CD4-positive, CD25-positive, alpha-beta regulatory T cell (primary cell): Measurements from ENCODE around the gene IQCF2. TPM values are rescaled to one million over a fixed set of nuclear protein-coding genes. Genes with fewer than 3 reads are reported as not detected.

ENCODE experiments used
- ATAC-seq, 2 donors: fragments of 150-1000 bp; cut with Tn5 transposase; one replicate each; pipeline ENCODE4 v1.10.0; 2021; ENCODE audit warnings: low read depth in 2 of 2, moderate number of reproducible peaks in 2 of 2, moderate library complexity in 1 of 2
- DNase-seq, 3 donors: peaks; one replicate each; pipeline versions ENCODE4 v3.0.0 to v3.0.0-alpha.2; 2012 to 2022; ENCODE audit warnings: mixed read lengths in 1 of 3
- H3K27ac ChIP-seq: one replicate; pipeline ENCODE4 v1.7.0; 2013; ENCODE audit warnings: mild to moderate bottlenecking, low read length; ENCODE audit not compliant: insufficient read depth, poor library complexity, severe bottlenecking
- H3K27me3 ChIP-seq: one replicate; pipeline ENCODE4 v1.7.0; 2013; ENCODE audit warnings: low read length; ENCODE audit not compliant: control insufficient read depth, insufficient read depth
- H3K36me3 ChIP-seq: one replicate; pipeline ENCODE4 v1.7.0; 2013; ENCODE audit warnings: mild to moderate bottlenecking, low read length, moderate library complexity; ENCODE audit not compliant: control insufficient read depth, insufficient read depth
- H3K4me1 ChIP-seq: 2 replicates; pipeline ENCODE4 v1.7.0; 2013; ENCODE audit warnings: mild to moderate bottlenecking, low read length; ENCODE audit not compliant: insufficient read depth, control insufficient read depth, poor library complexity, severe bottlenecking
- H3K4me3 ChIP-seq: one replicate; pipeline ENCODE4 v1.7.0; 2013; ENCODE audit warnings: low read depth, mild to moderate bottlenecking, low read length, moderate library complexity
- H3K9me3 ChIP-seq, 2 experiments: 1 replicate in 1 of 2; 2 replicates in 1 of 2; pipeline ENCODE4 v1.7.0; 2013; ENCODE audit warnings: low read length in 2 of 2, mild to moderate bottlenecking in 1 of 2, moderate library complexity in 1 of 2; ENCODE audit not compliant: control insufficient read depth in 2 of 2
- H3K27ac Mint-ChIP-seq, 3 donors: one replicate each; pipeline ENCODE4 v1.8.0; 2020 to 2022; ENCODE audit warnings: mild to moderate bottlenecking in 3 of 3, mixed read lengths in 3 of 3, moderate library complexity in 2 of 3
- H3K27me3 Mint-ChIP-seq: one replicate; pipeline ENCODE4 v1.8.0; 2022; ENCODE audit warnings: mild to moderate bottlenecking, mixed read lengths
- H3K36me3 Mint-ChIP-seq: one replicate; pipeline ENCODE4 v1.8.0; 2020; ENCODE audit warnings: mixed read lengths
- H3K4me1 Mint-ChIP-seq, 4 donors: one replicate each; pipeline ENCODE4 v1.8.0; 2020 to 2022; ENCODE audit warnings: mixed read lengths in 4 of 4, mild to moderate bottlenecking in 1 of 4
- H3K4me3 Mint-ChIP-seq, 4 donors: one replicate each; pipeline ENCODE4 v1.8.0; 2020 to 2022; ENCODE audit warnings: mild to moderate bottlenecking in 4 of 4, mixed read lengths in 4 of 4, moderate library complexity in 3 of 4
- H3K9me3 Mint-ChIP-seq, 7 donors: one replicate each; pipeline ENCODE4 v1.8.0; 2020 to 2022; ENCODE audit warnings: mixed read lengths in 7 of 7, mild to moderate bottlenecking in 3 of 7, moderate library complexity in 2 of 7
- polyA plus RNA-seq, 4 donors: library from polyadenylated mRNA; unstranded; fragments of 300-500 nt; fragmentation: Illumina TruSeq; gene quantifications; one replicate each; pipeline ENCODE4 v1.2.3, GENCODE V29; 2021
- total RNA-seq: library from RNA; stranded (reverse); gene quantifications from one replicate; pipeline ENCODE4 v1.2.3, GENCODE V29; 2022

IQCF2 gene
- total RNA-seq (not detected), polyA plus RNA-seq (not detected)

DNA sequence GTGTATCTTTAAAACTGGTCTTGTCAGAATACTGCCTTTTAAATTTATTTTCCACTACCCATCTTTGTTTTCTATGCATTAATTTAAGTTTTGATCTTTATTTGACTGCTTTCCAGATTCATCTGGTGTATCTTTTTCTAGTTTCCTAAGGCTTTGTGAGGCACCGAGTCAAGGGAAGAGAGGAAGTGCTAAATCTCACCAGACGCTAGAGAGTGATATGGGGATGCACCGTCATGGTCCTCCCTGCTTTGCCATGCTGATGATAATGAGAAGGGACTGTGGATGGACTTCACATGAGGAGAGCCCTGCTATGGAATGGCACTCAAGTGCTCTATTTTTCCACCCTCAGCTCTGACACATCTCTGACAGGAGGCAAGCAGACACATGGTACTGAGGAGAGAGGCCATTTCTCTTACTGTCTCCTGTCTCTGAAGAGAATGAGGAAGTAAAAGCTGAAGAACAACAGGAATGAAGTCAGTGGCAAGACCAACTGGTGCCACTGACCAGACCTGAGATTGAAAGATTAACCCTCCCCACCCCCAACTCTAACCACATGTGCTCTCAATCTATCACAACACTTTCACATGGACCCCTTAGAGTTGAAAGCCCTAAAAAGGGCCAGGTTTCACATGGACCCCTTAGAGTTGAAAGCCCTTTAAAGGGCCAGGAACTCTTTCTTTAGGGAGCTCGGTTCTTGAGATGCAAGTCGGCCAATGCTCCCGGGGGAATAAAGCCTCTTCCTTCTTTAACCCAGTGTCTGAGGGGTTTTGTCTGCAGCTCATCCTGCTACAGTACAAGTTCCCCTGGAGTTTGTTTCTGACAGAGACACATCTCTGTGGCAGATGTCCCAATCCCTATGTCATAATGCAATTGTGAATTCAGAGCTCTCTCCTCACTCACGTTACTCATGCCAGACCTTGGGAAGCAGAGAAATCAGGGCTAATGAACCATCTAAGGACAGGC lies at the start of gene IQCF2:
Gene IQCF2, plus strand, starts transcription at position 913 of the 963 bp plus-strand sequence. CDS start 52 bp downstream, outside the sequence.
- H3K9me3 ChIP-seq = no peaks in the 10 kb centered on the region
- ATAC-seq = no peak
- no peaks in the 10 kb centered on the region for H3K36me3 Mint-ChIP-seq
- H3K36me3 ChIP-seq = no peaks in the 10 kb centered on the region
- DNase-seq = no peak
- H3K4me3 ChIP-seq = no peak within 1 kb of the TSS
- H3K27me3 ChIP-seq = no peaks in the 10 kb centered on the region
- H3K27ac Mint-ChIP-seq = no peak within 1 kb of the TSS
- H3K27ac ChIP-seq = no peak within 1 kb of the TSS
- H3K4me1 ChIP-seq = no peaks in the 10 kb centered on the region
- H3K27me3 Mint-ChIP-seq = peaks cover 6% of the 10 kb centered on the region
- peaks cover 0 to 9% (median 0%) of the 10 kb centered on the region in 7 donors for H3K9me3 Mint-ChIP-seq
- H3K4me3 Mint-ChIP-seq = no peak within 1 kb of the TSS
- H3K4me1 Mint-ChIP-seq = no peaks in the 10 kb centered on the region

DNA sequence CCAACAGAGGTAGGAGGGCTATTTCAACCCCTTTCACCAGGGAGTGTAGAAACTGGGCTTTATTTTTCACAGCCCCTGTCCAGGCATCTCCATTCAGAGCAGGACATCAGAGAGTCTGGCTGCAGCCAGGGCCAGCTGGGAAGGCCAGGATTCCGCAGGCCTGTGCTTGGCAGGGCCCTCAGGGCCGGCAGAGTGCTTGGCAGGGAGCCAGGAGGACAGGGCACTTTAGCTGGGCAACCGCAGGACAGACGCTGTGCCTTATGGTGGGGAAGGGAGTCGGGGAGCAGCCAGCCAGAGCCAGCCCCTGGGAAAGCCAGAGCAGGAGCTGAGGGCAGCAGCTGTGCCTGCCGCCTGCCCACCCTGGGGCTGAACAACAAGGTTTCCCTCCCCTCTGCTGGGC lies 47.9 kb upstream of the IQCF2 start:
- Histone ChIP-seq H3K27ac (no peak overlapping the region), H3K27me3 (peaks cover 2% of the 10 kb centered on the region), H3K4me1 (no peaks in the 10 kb centered on the region), H3K36me3 (no peaks in the 10 kb centered on the region), H3K9me3 (no peaks in the 10 kb centered on the region), H3K4me3 (no peak overlapping the region)
- H3K9me3 Mint-ChIP-seq = peaks cover 0 to 4% (median 0%) of the 10 kb centered on the region in 7 donors
- ATAC-seq (no peak), DNase-seq (no peak)
- H3K27ac Mint-ChIP-seq = no peak overlapping the region
- no peaks in the 10 kb centered on the region for H3K4me1 Mint-ChIP-seq
- H3K27me3 Mint-ChIP-seq = peaks cover 29% of the 10 kb centered on the region
- no peaks in the 10 kb centered on the region for H3K36me3 Mint-ChIP-seq
- H3K4me3 Mint-ChIP-seq = no peak overlapping the region

DNA sequence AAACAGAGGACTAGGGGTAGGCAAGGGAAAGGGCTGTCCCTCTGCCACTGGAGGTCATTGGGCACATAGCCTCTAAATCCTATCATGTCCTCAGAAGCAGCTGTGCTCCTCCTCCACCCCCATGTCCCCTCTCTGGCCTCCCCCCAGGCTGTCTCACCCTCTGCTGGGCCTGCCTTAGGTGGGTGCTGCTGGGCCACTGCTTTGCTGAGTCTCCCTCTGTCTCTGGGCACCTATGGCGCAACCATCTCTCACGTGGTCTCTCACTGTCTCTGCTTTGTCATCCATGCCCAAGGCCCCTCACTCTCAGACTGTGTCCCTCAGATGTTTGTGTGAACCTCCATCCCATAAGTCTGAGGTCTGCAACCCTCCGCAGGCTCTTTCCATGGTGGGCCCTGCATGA lies 47.4 kb upstream of the IQCF2 start:
- Mint-ChIP-seq H3K4me3 (no peak overlapping the region), H3K9me3 (peaks cover 0 to 5% (median 0%) of the 10 kb centered on the region in 7 donors), H3K4me1 (no peaks in the 10 kb centered on the region), H3K27ac (no peak overlapping the region), H3K27me3 (peaks cover 27% of the 10 kb centered on the region), H3K36me3 (no peaks in the 10 kb centered on the region)
- H3K9me3 ChIP-seq = no peaks in the 10 kb centered on the region
- H3K27ac ChIP-seq = no peak overlapping the region
- no peaks in the 10 kb centered on the region for H3K36me3 ChIP-seq
- H3K4me1 ChIP-seq = no peaks in the 10 kb centered on the region
- ATAC-seq (no peak), DNase-seq (no peak)
- peaks cover 4% of the 10 kb centered on the region for H3K27me3 ChIP-seq
- H3K4me3 ChIP-seq = no peak overlapping the region

DNA sequence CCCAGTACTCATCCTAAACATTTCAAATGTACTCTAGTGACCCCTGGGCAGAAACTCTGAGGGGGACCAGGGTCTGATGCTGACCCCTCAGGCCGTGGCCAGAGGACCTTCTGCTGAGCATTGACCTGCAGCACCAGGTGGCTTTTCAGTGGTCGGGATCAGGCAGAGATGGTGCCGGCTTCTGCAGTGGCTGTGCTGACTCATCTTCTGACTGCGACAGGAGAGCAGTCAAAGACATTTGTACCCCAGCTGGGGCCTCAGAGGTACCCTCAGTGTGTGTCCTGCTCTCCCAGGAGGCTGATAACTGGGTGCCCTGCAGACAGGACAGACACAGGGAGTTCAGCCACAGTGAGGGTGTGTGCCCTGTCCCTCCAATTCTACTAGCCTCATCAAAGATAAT lies 45.8 kb upstream of the IQCF2 start:
- Mint-ChIP-seq H3K27me3 (peaks cover 34% of the 10 kb centered on the region), H3K9me3 (peaks cover 0 to 5% (median 0%) of the 10 kb centered on the region in 7 donors), H3K27ac (no peak overlapping the region), H3K4me3 (no peak overlapping the region), H3K4me1 (peaks cover 0 to 1% (median 0%) of the 10 kb centered on the region in 4 donors), H3K36me3 (no peaks in the 10 kb centered on the region)
- DNase-seq = no peak
- no peak for ATAC-seq
- Histone ChIP-seq H3K27ac (no peak overlapping the region), H3K9me3 (no peaks in the 10 kb centered on the region), H3K36me3 (no peaks in the 10 kb centered on the region), H3K27me3 (peaks cover 4% of the 10 kb centered on the region), H3K4me3 (no peak overlapping the region), H3K4me1 (no peaks in the 10 kb centered on the region)

DNA sequence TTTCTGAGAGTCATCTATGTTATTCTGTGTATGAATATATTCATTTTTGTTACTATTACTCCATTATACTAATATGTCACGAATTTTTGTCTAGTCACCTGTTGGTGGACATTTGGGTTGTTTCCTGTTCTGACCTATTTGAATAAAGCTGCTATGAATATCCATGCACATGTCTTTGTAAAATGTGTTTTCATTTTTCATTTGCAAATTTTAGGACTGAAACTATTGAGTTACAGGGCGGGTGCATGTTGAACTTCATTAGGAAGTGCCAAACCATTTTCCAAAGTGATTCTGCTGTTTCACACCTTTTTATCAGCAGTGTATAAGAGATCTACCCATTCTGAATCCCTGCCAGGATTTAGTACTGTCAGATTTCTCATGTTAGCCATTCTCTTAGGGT lies 44.7 kb upstream of the IQCF2 start:
- no peaks in the 10 kb centered on the region for H3K36me3 ChIP-seq
- peaks cover 0 to 5% (median under 1%) of the 10 kb centered on the region in 4 donors for H3K4me1 Mint-ChIP-seq
- H3K27ac Mint-ChIP-seq = no peak overlapping the region
- no peaks in the 10 kb centered on the region for H3K36me3 Mint-ChIP-seq
- H3K27ac ChIP-seq = no peak overlapping the region
- H3K27me3 Mint-ChIP-seq = peaks cover 32% of the 10 kb centered on the region
- no peak overlapping the region for H3K4me3 Mint-ChIP-seq
- peaks cover 6% of the 10 kb centered on the region for H3K27me3 ChIP-seq
- H3K9me3 ChIP-seq = no peaks in the 10 kb centered on the region
- peaks cover 0 to 5% (median 2%) of the 10 kb centered on the region in 7 donors for H3K9me3 Mint-ChIP-seq
- DNase-seq (no peak), ATAC-seq (no peak)
- no peaks in the 10 kb centered on the region for H3K4me1 ChIP-seq
- no peak overlapping the region for H3K4me3 ChIP-seq

DNA sequence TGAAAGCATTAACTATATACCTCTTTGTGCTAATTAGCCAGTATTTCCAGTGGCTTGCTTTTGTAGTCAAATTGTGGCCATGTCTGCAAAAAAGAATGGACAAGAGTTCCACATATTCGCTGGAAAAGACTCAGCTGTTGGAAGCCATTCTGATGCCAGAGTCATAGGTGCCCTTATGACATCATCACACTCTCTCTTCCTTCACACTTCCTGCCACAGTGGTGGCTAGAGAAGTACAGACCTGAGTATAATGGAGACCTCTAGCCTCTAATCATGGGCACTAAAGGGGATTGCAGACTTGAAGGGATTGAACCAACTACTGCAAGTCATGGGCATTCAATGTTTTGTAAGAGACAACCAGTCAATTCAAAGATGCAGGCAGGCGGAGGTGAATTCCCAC lies 44.0 kb upstream of the IQCF2 start:
- no peak overlapping the region for H3K27ac Mint-ChIP-seq
- no peak for ATAC-seq
- peaks cover 0 to 6% (median 3%) of the 10 kb centered on the region in 7 donors for H3K9me3 Mint-ChIP-seq

DNA sequence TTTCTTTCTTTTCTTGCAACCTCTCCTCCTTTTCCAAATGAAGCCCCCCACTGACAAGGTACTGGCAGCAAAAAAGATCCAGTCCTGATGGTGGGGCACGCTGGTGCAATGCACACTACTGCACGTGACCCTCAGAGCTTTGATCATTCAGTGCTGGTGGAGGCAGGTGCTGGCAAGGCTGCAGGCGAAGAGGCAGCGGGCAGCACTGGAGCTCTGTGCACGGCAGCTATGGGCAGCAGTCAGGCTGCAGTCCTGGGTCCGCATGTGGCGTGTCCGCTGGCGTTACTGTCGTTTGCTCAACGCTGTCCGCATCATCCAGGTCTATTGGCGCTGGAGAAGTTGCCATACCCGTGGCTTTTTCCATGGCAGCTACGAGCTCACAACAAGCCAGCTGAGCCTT lies 42.3 kb upstream of the IQCF2 start:
- ATAC-seq (no peak), DNase-seq (no peak)
- Mint-ChIP-seq H3K27me3 (peaks cover 45% of the 10 kb centered on the region), H3K9me3 (peaks cover 0 to 9% (median 3%) of the 10 kb centered on the region in 7 donors), H3K36me3 (no peaks in the 10 kb centered on the region), H3K4me1 (peaks cover 0 to 9% (median under 1%) of the 10 kb centered on the region in 4 donors), H3K27ac (no peak overlapping the region), H3K4me3 (no peak overlapping the region)
- no peak overlapping the region for H3K27ac ChIP-seq
- H3K36me3 ChIP-seq = no peaks in the 10 kb centered on the region
- H3K4me1 ChIP-seq = no peaks in the 10 kb centered on the region
- H3K9me3 ChIP-seq = no peaks in the 10 kb centered on the region
- H3K4me3 ChIP-seq = no peak overlapping the region
- peaks cover 14% of the 10 kb centered on the region for H3K27me3 ChIP-seq

More for the DNA sequence above, 44.0 kb upstream of the IQCF2 start:
- no peak overlapping the region for H3K4me3 Mint-ChIP-seq
- H3K4me1 ChIP-seq = no peaks in the 10 kb centered on the region
- peaks cover 11% of the 10 kb centered on the region for H3K27me3 ChIP-seq
- H3K4me1 Mint-ChIP-seq = peaks cover 0 to 5% (median under 1%) of the 10 kb centered on the region in 4 donors
- no peaks in the 10 kb centered on the region for H3K36me3 Mint-ChIP-seq
- H3K9me3 ChIP-seq = no peaks in the 10 kb centered on the region
- peaks cover 38% of the 10 kb centered on the region for H3K27me3 Mint-ChIP-seq
- no peak overlapping the region for H3K27ac ChIP-seq
- no peaks in the 10 kb centered on the region for H3K36me3 ChIP-seq
- H3K4me3 ChIP-seq = no peak overlapping the region
- no peak for DNase-seq
